Measurements from ENCODE around the gene SMAD6. TPM values are rescaled to one million over a fixed set of nuclear protein-coding genes. Genes with fewer than 3 reads are reported as not detected.
"Not testable (repeated sequence)": the region's sequence is repeated elsewhere in the genome, so short reads cannot be mapped to it uniquely, and the experiment has no call there.

Gene SMAD6
- total RNA-seq, 1 experiment from 2014 or later: 19.9 TPM

DNA sequence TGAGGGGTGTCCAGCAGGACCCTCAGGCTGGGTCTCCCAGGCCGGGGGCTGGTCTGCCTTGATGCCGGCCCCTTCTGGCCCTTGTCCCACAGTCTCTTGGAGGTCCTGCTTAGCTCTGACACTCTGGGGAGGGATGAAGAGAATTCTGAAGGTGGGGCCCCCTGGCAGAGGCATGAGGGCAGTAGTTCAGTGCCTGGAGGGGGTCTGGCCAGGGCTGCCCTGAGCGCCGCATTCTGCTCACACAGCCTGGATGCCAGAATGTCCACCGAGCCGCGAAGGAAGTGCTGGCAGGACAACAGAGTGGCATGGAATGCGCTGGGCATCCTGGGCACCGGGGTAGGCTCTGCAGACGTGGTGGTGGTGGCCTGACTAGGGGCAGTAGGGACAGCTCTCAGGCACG, 55.5 kb downstream of the SMAD6 start:
- intact Hi-C loops (cut with micrococcal nuclease): no loop called here
- TF ChIP-seq EZH2phosphoT487 (IDR thresholded peaks at IDR 0.05; ENCODE audit: borderline replicate concordance, low read length): no peak
- Histone ChIP-seq H3K4me3 (ENCODE audit: low read length) (no peak overlapping the region), H3K4me2 (ENCODE audit: low read length) (no peak overlapping the region), H3K36me3 (ENCODE audit: low read depth, low read length) (peaks cover 16% of the 10 kb centered on the region), H4K20me1 (ENCODE audit: low read length) (no peaks in the 10 kb centered on the region), H3K27me3 (ENCODE audit: low read length) (no peaks in the 10 kb centered on the region), H3K9me3 (ENCODE audit: low read length) (no peaks in the 10 kb centered on the region), H3K9ac (ENCODE audit: low read length) (no peak overlapping the region), H3K79me2 (ENCODE audit: low read length) (peaks cover 31% of the 10 kb centered on the region), H3K27ac (ENCODE audit: low read length) (no peak overlapping the region), H3F3A (ENCODE audit: low read length, unreplicated experiment) (no peaks in the 10 kb centered on the region), H2AFZ (ENCODE audit: low read length) (no peak overlapping the region), H3K4me1 (ENCODE audit: insufficient read depth, low read length) (peaks cover 42% of the 10 kb centered on the region), H3K9me2 (replicated peaks; ENCODE audit: low read length) (no peaks in the 10 kb centered on the region)
- DNase-seq: no peak
- POLR2A ChIA-PET (ENCODE audit: unreplicated experiment): no interaction called here
- no peak for ATAC-seq
- CTCF ChIA-PET: no interaction called here
- BruUV-seq (replicated peaks): no TSS peak

DNA sequence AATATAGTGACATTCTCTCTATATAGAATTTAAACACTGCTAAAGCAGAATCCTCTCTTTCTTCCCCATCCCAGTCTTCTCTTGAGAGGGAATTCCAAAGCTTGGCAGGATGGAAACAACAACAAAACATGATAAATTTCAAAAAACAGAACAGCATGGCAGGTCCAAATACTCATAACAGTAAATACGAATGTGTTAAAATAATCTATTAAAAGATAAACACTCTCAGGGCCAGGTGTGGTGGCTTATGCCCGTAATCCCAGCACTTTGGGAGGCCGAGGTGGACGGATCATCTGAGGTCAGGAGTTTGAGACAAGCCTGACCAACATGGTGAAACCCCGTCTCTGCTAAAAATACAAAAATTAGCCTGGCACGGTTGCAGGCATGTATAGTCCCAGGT, 56.2 kb downstream of the SMAD6 start:
- BruUV-seq (replicated peaks); H3K9me2 ChIP-seq (replicated peaks; ENCODE audit: low read length); ATAC-seq; intact Hi-C loops (cut with micrococcal nuclease); POLR2A ChIA-PET (ENCODE audit: unreplicated experiment); H2AFZ ChIP-seq (ENCODE audit: low read length); H3K4me3 ChIP-seq (ENCODE audit: low read length); H3K9ac ChIP-seq (ENCODE audit: low read length); CTCF ChIA-PET; H3K27me3 ChIP-seq (ENCODE audit: low read length); H3F3A ChIP-seq (ENCODE audit: low read length, unreplicated experiment); H3K9me3 ChIP-seq (ENCODE audit: low read length); H4K20me1 ChIP-seq (ENCODE audit: low read length); DNase-seq: not testable (repeated sequence)
- peak overlapping the region; percentile 12; the same call in 1 of the 2 replicates for H3K27ac ChIP-seq (ENCODE audit: low read length)
- peaks cover 49% of the 10 kb centered on the region for H3K4me1 ChIP-seq (ENCODE audit: insufficient read depth, low read length)
- H3K36me3 ChIP-seq (ENCODE audit: low read depth, low read length): peaks cover 16% of the 10 kb centered on the region
- H3K79me2 ChIP-seq (ENCODE audit: low read length): peaks cover 32% of the 10 kb centered on the region
- peak overlapping the region; percentile 55 for H3K4me2 ChIP-seq (ENCODE audit: low read length)

DNA sequence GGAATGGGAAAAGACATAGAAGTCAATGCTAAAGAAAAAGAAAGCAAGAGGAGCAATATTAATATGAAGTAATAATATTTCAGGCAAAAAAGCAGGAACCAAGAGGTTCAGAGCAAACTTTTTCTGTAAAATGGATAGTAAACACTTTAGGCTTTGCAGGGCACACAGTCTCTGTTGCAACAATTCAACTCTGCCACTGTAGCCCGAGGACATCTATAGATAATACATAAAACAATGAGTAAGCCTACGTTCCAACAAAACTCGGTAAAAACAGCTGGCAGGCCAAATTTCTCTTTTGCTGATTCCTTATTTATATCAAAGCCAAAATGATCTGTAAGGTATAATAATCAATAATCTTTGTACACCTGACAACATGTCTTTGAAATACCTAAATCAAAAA, 56.8 kb downstream of the SMAD6 start:
- Histone ChIP-seq H3K27ac (ENCODE audit: low read length) (peak overlapping the region; percentile 12; the same call in 1 of the 2 replicates), H3K9ac (ENCODE audit: low read length) (no peak overlapping the region), H4K20me1 (ENCODE audit: low read length) (no peaks in the 10 kb centered on the region), H2AFZ (ENCODE audit: low read length) (no peak overlapping the region), H3K9me3 (ENCODE audit: low read length) (no peaks in the 10 kb centered on the region), H3K9me2 (replicated peaks; ENCODE audit: low read length) (no peaks in the 10 kb centered on the region), H3K4me3 (ENCODE audit: low read length) (no peak overlapping the region), H3F3A (ENCODE audit: low read length, unreplicated experiment) (no peaks in the 10 kb centered on the region), H3K4me1 (ENCODE audit: insufficient read depth, low read length) (peaks cover 56% of the 10 kb centered on the region), H3K27me3 (ENCODE audit: low read length) (no peaks in the 10 kb centered on the region), H3K36me3 (ENCODE audit: low read depth, low read length) (peaks cover 16% of the 10 kb centered on the region), H3K4me2 (ENCODE audit: low read length) (peak overlapping the region; percentile 55), H3K79me2 (ENCODE audit: low read length) (peaks cover 32% of the 10 kb centered on the region)
- intact Hi-C loops (cut with micrococcal nuclease): no loop called here
- DNase-seq (peak; percentile 65), ATAC-seq (peak; percentile 80)
- TF ChIP-seq EZH2phosphoT487 (IDR thresholded peaks at IDR 0.05; ENCODE audit: borderline replicate concordance, low read length): no peak
- TF ChIP-seq, protein P1, sequence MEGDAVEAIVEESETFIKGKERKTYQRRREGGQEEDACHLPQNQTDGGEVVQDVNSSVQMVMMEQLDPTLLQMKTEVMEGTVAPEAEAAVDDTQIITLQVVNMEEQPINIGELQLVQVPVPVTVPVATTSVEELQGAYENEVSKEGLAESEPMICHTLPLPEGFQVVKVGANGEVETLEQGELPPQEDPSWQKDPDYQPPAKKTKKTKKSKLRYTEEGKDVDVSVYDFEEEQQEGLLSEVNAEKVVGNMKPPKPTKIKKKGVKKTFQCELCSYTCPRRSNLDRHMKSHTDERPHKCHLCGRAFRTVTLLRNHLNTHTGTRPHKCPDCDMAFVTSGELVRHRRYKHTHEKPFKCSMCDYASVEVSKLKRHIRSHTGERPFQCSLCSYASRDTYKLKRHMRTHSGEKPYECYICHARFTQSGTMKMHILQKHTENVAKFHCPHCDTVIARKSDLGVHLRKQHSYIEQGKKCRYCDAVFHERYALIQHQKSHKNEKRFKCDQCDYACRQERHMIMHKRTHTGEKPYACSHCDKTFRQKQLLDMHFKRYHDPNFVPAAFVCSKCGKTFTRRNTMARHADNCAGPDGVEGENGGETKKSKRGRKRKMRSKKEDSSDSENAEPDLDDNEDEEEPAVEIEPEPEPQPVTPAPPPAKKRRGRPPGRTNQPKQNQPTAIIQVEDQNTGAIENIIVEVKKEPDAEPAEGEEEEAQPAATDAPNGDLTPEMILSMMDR (conservative IDR thresholded peaks at IDR 0.05; ENCODE audit: low read depth, low read length): no peak
- no peak for TF ChIP-seq EZH2 (IDR thresholded peaks at IDR 0.05; ENCODE audit: low read length, unreplicated experiment)
- ChIA-PET POLR2A (ENCODE audit: unreplicated experiment) (no interaction called here), CTCF (no interaction called here)
- BruUV-seq (replicated peaks): no TSS peak
